ENCODE measurements around the gene STK38. TPM values are rescaled to one million over a fixed set of nuclear protein-coding genes. Genes with fewer than 3 reads are reported as not detected.

STK38 gene
- total and polyA plus RNA-seq, 9 of the 15 experiments (the other 6 are each of a cell fraction or from before 2014, with no cell fraction given), result 5.7 to 28.7 (median 19.5) TPM

- peaks cover 52% of the 10 kb centered on the region for H3K36me3 ChIP-seq (ENCODE audit: control insufficient read depth, insufficient read depth, low read length)
- TF ChIP-seq KDM5B (IDR thresholded peaks at IDR 0.05; ENCODE audit: insufficient replicate concordance, low read depth, low read length), result peak; percentile 66
- 0 out of 2 replicates have a peak, but pooled peaks have one; percentile 19 for TF ChIP-seq NCOA6 (IDR thresholded peaks at IDR 0.05)
- TF ChIP-seq POLR2B (IDR thresholded peaks at IDR 0.05; ENCODE audit: low read depth, partially characterized antibody), result peak; percentile 23
- TF ChIP-seq SMARCC2 (IDR thresholded peaks at IDR 0.05; ENCODE audit: low read depth), result peak; percentile 29; the same call in 1 of the 2 replicates
- 0 out of 2 replicates have a peak, but pooled peaks have one; percentile 12 for TF ChIP-seq ETV1 (tag; conservative IDR thresholded peaks at IDR 0.05; ENCODE audit: low read depth)
- TF ChIP-seq CTCF (IDR thresholded peaks at IDR 0.05 in 2 of 3, conservative IDR thresholded peaks at IDR 0.05 in 1 of 3; ENCODE audit: insufficient read depth in 2 of 3, low read depth in 1 of 3, low read length in 3 of 3), result no peak; a peak in 1 of 6 replicates
- TF ChIP-seq NONO (IDR thresholded peaks at IDR 0.05; ENCODE audit: low read depth in 2 of 2, low read length in 1 of 2), result peak; percentile 10 to 55; a peak in 1 of 4 replicates
- peak; percentile 71 for TF ChIP-seq RBFOX2 (IDR thresholded peaks at IDR 0.05; ENCODE audit: low read depth, low read length)
- 0 out of 2 replicates have a peak, but pooled peaks have one; percentile 37 for TF ChIP-seq ZBTB26 (CRISPR knock-in tag; IDR thresholded peaks at IDR 0.05)
- TF ChIP-seq TFE3 (CRISPR knock-in tag; IDR thresholded peaks at IDR 0.05), result no peak
- 0 out of 2 replicates have a peak, but pooled peaks have one; percentile 1 for TF ChIP-seq SMC3 (conservative IDR thresholded peaks at IDR 0.05; ENCODE audit: insufficient read depth, low read depth, low read length)
- TF ChIP-seq E2F5 (CRISPR knock-in tag; IDR thresholded peaks at IDR 0.05), result no peak
- 0 out of 2 replicates have a peak, but pooled peaks have one; percentile 0 for TF ChIP-seq MAFF (IDR thresholded peaks at IDR 0.05; ENCODE audit: low read length)
- peak; percentile 3 for TF ChIP-seq RBM25 (IDR thresholded peaks at IDR 0.05; ENCODE audit: low read depth, low read length, severe bottlenecking)
These were observed 47.8 kb upstream of the STK38 start for GRCh38 chr6:36594816-36595643.

More at GRCh38 chr6:36594816-36595643, 47.8 kb upstream of the STK38 start:
- Histone ChIP-seq H2AFZ (ENCODE audit: low read depth, low read length) (no peak overlapping the region), H3K9ac (ENCODE audit: insufficient read depth in 1 of 2, low read depth in 2 of 2, low read length in 2 of 2) (peak overlapping the region; percentile 92 to 96), H3K27me3 (ENCODE audit: control insufficient read depth in 2 of 2, insufficient read depth in 2 of 2, low read length in 2 of 2) (no peaks in the 10 kb centered on the region), H4K20me1 (replicated peaks; ENCODE audit: control insufficient read depth, insufficient read depth, low read length) (peaks cover 54% of the 10 kb centered on the region), H3K9me3 (replicated peaks; ENCODE audit: control insufficient read depth, insufficient read depth, low read depth, low read length) (no peaks in the 10 kb centered on the region; the same call in 1 of the 2 replicates), H3K4me2 (ENCODE audit: insufficient read depth, low read length) (peak overlapping the region; percentile 90), H3K9me1 (ENCODE audit: control insufficient read depth, insufficient read depth, low read length) (peaks cover 12% of the 10 kb centered on the region), H3K79me2 (ENCODE audit: control insufficient read depth, insufficient read depth, low read length) (peaks cover 68% of the 10 kb centered on the region), H3K4me1 (replicated peaks in 1 of 2; ENCODE audit: control insufficient read depth in 2 of 2, insufficient read depth in 2 of 2, low read length in 2 of 2) (peaks cover 27 to 32% of the 10 kb centered on the region in 2 experiments), H3K27ac (ENCODE audit: extremely low read depth, low read depth, low read length) (peak overlapping the region; percentile 94), H3K4me3 (peak overlapping the region; percentile 69)
- peak; percentile 54 for ATAC-seq
- no TSS peak for BruUV-seq (replicated peaks)
- intact Hi-C loops (cut with micrococcal nuclease), result loop anchor here (1.0 to 5.0 kb wide), 3 partner anchors 48 to 172 kb away; partner anchors contain the start of genes KCTD20, PXT1 and STK38
- under 1% methylated on average over 15 of the region's 15 CpGs for WGBS (ENCODE audit: insufficient coverage, low coverage, missing lambda C conversion rate)
- FAIRE-seq, result no peak
- DNase-seq (ENCODE audit: extremely low read depth in 1 of 4, low spot score in 3 of 4), result peak in 2 of 4 experiments; percentile 51 to 66
- POLR2A ChIA-PET, result interaction anchor here (0.6 to 9.8 kb wide), 47 partner anchors 8 to 592 kb away, joined by 3 to 239 read pairs (median 4); partner anchors contain the start of genes MAPK14, MTCH1 and PPIL1
- CTCF ChIA-PET (ENCODE audit: low intra/inter-chr PET ratio), result no interaction called here
- in situ Hi-C loops (cut with MboI), result no loop called here

Data from K562 (cell line).